ENCODE results near the gene PLEKHG5.

The PLEKHG5 gene

DNA sequence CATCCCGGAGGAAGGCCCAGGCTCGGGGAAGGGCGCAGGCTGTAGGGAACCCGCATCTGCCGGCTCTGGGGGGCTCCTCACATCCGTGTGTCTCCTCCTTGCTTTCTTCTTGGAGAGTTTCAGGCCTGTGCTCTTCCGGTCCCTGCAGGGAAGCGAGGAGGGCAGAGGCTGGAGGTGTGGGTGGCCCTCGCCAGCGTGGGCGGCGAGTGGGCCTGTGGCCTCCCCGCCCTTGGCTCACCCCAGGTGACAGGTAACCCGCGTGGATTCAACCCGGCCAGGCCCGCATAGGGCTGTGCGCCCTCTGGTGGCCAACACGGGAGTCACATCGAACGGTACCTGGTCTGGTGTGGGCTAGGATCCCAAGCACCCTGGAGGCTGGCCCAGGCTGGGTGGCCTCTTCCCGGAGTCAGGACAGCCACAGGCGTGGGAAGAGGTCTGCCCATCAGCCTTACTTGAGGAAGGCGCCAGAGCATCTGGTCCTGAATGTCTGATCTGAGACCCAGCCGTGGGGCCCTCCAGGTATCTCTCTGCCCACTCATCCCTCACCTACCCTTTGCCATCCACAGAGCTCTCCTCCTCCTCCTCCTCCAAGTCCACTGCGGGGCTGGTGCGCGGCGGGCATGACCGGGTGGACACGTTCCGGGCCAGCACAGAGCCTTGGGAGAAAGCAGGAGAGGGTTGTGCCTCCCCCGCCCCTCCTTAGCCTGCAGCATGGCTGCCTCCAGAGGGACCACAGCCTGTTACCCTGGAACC lies 15.9 kb downstream of the PLEKHG5 start:
- TF ChIP-seq, protein P1, sequence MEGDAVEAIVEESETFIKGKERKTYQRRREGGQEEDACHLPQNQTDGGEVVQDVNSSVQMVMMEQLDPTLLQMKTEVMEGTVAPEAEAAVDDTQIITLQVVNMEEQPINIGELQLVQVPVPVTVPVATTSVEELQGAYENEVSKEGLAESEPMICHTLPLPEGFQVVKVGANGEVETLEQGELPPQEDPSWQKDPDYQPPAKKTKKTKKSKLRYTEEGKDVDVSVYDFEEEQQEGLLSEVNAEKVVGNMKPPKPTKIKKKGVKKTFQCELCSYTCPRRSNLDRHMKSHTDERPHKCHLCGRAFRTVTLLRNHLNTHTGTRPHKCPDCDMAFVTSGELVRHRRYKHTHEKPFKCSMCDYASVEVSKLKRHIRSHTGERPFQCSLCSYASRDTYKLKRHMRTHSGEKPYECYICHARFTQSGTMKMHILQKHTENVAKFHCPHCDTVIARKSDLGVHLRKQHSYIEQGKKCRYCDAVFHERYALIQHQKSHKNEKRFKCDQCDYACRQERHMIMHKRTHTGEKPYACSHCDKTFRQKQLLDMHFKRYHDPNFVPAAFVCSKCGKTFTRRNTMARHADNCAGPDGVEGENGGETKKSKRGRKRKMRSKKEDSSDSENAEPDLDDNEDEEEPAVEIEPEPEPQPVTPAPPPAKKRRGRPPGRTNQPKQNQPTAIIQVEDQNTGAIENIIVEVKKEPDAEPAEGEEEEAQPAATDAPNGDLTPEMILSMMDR (IDR thresholded peaks at IDR 0.05): peak; percentile 98
- TF ChIP-seq ZFX (IDR thresholded peaks at IDR 0.05; ENCODE audit: borderline replicate concordance): no peak
- no peak overlapping the region for H3K27ac ChIP-seq

DNA sequence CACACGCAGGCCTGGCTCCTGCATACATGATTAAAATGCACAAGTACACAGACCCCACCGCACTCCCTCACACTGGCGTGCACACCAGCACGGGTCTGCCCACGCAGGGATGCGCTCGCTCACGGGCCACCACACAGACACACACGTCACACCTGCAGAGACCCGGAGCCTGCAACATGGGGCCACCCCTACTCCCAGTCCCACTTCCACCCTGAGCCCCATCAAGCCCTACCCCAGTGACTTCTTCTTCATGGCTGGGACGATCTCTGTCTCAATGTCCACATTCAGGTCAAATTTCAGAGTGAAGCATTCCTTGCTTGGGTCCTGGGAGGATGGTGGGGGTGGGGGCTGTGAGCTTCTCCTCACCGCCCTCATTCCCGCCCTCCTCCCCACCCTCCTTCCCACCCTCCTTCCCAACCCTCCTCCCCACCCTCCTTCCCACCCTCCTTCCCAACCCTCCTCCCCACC lies 16.6 kb downstream of the PLEKHG5 start:
- TF ChIP-seq ZFX (IDR thresholded peaks at IDR 0.05; ENCODE audit: borderline replicate concordance): no peak
- TF ChIP-seq, protein P1 (IDR thresholded peaks at IDR 0.05): no peak
- H3K27ac ChIP-seq: no peak overlapping the region

DNA sequence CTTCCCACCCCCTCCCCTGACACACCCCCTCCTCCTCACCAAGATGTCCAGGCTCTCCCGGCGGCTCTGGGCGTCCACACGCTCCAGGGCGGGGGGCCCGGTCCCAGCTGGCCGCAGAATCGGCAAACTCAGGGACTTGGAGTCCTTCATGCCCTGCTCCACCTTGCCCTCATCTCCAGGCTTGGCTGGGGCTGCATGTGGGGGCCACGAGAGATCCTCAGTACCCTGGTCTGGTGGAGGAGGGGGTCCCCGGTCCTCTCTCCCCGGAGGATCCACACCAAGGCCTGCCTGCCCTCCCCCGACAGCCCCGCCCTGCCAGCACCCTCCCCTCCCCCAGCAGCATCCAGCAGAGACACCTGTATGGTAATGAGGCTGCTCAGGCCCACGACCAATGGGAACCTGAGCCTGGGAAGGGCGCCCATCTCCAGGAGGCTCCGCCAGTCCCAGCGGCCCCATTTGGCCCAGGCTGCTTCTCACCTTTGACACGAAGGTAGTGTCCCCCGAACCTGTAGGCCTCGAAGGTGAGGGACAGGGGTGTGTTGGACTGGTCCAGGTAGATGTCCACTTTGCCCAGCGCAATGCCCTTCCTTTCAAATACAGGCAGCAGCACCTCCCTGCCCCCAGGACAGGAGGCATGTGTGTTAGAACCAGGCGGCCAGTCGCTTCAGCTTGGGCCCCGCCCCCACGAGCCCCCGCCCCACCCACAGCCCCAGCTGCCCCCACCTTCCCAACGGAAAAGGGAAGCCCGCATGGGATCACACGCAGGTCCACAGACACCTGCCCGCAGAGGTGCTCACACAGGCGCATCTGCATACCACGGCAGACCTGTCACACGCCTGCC lies 17.3 kb downstream of the PLEKHG5 start:
- no peak overlapping the region for H3K27ac ChIP-seq
- TF ChIP-seq, protein P1 (IDR thresholded peaks at IDR 0.05): no peak
- no peak for TF ChIP-seq ZFX (IDR thresholded peaks at IDR 0.05; ENCODE audit: borderline replicate concordance)

DNA sequence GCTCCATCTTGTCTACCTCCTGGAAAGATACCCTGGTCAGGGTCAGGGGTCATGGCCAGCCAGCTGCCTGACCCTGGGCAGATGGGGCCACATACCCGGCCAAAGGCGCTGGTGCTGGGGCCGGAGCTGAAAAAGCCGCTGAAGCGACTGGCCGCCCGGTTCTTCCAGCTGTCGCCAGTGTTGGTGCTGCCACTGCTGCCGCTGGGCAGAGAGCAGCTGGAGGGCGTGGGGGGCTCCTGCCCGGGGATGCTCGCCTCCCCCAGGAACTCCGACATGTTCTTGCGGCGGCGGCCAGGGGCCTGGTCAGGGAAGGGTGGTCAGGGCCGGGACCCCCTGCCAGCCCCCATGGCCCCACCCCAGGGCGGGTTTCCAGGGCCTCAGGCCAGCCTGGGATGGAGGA lies 18.3 kb downstream of the PLEKHG5 start:
- TF ChIP-seq, protein P1 (IDR thresholded peaks at IDR 0.05): no peak
- no peak for TF ChIP-seq ZFX (IDR thresholded peaks at IDR 0.05; ENCODE audit: borderline replicate concordance)

DNA sequence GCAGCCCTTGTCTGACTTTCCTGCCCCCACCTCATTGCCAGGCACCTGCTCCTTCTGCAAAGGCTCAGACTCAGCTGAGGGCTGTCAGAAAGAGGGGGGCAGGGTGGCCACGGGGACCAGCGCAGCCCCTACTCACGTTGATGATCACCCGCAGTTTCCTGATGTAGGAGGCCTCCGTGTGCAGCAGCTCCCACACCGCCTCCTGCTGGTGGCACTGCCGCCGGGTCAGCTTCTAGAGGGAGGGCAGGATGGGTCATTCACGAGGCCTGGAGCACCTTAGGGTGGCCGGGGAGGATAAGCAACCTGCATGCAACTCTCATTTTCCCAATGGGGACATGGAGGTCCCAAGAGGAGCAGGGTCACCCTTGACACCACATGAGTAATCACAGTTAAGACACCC lies 19.1 kb downstream of the PLEKHG5 start:
- 0 out of 2 replicates have a peak overlapping the region, but pooled peaks have one; percentile 76 for H3K27ac ChIP-seq
- TF ChIP-seq, protein P1 (IDR thresholded peaks at IDR 0.05): peak; percentile 85
- TF ChIP-seq ZFX (IDR thresholded peaks at IDR 0.05; ENCODE audit: borderline replicate concordance): no peak

More for the DNA sequence above, 18.3 kb downstream of the PLEKHG5 start:
- no peak overlapping the region for H3K27ac ChIP-seq

DNA sequence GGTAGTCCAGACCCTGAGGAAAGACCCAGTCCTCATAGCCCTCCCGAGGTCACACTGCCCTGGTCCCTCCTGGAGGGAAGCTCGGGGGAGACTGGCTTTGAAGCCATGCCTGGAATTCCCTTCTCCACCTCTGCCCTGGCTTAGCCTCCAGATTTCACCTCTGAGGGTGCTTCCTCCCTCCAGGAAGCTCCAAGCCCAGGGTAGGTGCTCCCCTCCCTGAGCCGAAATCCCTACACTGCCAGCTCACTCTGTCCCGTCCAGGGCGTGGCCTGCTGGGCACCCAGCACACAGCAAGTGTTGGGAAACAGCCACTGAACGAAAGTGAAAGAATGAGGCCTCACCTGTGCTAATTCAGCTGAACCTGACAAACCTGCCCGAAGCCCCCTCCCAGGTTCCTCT lies 19.5 kb downstream of the PLEKHG5 start:
- H3K27ac ChIP-seq: peak overlapping the region; percentile 76
- TF ChIP-seq, protein P1 (IDR thresholded peaks at IDR 0.05): no peak
- no peak for TF ChIP-seq ZFX (IDR thresholded peaks at IDR 0.05; ENCODE audit: borderline replicate concordance)
